GM18511 (cell line): Measurements from ENCODE around the gene SYNGR3.

Experiments used
- ATAC-seq: cut with Tn5 transposase; IDR thresholded peaks from one replicate; pipeline ENCODE4 v1.9.1; 2021; ENCODE audit warnings: mild to moderate bottlenecking, moderate library complexity; ENCODE audit not compliant: unreplicated experiment

SYNGR3 gene

GRCh38 chr16:1976216-1976520, 13.6 kb upstream of the SYNGR3 start:
- no peak for ATAC-seq

DNA sequence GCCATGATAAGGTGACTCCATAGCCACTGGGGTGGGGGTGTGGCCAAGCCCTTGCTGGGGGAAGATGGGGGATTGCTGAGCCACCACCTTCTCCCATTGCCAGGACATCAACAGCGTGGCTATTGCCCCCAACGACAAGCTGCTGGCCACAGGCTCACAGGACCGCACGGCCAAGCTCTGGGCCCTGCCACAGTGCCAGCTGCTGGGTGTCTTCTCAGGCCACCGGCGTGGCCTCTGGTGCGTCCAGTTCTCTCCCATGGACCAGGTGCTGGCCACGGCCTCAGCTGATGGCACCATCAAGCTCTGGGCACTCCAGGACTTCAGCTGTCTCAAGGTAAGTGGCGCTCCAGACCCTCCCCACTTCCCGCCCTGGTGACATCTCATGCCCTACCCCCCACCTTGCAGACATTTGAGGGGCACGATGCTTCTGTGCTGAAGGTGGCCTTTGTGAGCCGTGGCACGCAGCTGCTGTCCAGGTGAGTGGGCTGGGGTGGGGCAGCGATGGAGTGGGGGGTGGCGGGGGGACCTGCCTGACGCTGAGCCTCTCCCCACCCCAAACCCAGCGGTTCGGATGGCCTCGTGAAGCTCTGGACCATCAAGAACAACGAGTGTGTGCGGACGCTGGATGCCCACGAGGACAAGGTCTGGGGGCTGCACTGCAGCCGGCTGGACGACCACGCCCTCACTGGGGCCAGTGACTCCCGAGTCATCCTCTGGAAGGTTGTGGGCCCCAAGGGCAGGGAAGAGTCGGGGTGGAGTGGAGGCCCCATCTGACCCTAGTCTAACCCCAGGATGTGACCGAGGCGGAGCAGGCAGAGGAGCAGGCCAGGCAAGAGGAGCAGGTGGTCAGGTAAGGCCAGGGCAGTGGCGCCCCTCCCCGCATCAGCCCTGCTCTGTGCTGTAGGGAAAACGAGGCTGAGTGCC, 12.6 kb upstream of the SYNGR3 start:
- ATAC-seq = no peak

GRCh38 chr16:1977875-1978268, 11.9 kb upstream of the SYNGR3 start:
- no peak for ATAC-seq

GRCh38 chr16:1978476-1979120, 11.2 kb upstream of the SYNGR3 start:
- ATAC-seq = no peak

DNA sequence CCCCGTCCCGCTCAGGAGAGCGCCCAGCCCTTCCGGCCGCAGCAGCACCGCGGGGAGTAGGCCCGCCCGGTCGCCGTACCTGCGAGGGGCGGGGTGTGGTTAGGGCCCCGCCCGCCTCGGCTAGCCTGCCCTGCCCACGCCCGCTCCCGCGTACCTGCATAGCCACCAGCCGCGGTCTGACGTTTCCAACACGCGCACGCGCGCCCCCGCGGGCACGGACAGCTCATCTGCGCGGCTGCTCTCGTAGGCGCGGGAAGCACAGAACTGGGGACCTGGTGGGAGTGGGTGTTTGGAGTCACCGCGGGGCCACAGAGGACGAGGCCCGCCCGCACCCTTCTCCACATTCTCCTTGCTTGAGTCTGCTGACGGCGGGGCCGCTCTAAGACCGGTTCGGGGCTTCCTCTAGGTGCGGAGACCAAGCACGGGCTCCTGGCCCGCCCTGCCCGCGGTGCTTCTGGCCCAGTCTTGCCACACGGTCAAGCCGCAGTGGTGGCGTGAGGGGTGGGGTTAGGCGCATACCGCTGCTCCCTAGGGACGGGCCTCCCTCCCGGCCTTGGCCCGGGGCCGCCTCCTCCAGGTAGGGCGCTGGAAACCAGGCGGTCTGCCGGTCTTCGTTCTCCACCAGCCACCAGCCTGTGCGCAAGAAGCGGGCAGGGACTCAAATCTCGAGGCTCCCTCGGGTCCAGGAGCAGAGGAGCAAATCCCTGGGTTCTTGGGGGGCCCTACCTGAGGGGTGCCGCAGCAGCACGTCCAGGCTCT, 10.3 kb upstream of the SYNGR3 start:
- ATAC-seq = no peak

GRCh38 chr16:1980030-1980769, 9.6 kb upstream of the SYNGR3 start:
- ATAC-seq = no peak

DNA sequence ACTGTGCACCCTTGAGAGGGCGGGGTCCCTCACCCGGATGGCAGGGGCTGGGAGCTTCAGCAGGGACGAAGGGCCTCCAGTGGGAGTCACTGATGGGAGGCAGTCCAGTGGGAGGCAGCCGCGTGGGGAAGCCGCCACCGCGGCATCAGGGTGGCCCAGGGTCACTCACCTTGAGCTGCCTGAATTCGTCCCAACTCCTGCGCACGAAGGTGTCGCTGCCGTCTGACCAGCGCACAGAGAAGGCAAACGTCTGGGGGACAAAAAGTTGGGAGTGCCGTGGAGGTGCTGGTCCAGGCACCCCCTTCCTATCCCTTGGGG, 9.0 kb upstream of the SYNGR3 start:
- no peak for ATAC-seq

- no peak for ATAC-seq
Observed at GRCh38 chr16:1981398-1981836, 8.4 kb upstream of the SYNGR3 start, which contains the start of gene NOXO1. NOXO1 (minus strand) TSS chr16:1981469; CDS start chr16:1981179, 290 bp downstream.

- ATAC-seq = no peak
Observed at GRCh38 chr16:1982013-1982433, 7.7 kb upstream of the SYNGR3 start.

- no peak for ATAC-seq
Observed at GRCh38 chr16:1982991-1983543, 6.7 kb upstream of the SYNGR3 start.

DNA sequence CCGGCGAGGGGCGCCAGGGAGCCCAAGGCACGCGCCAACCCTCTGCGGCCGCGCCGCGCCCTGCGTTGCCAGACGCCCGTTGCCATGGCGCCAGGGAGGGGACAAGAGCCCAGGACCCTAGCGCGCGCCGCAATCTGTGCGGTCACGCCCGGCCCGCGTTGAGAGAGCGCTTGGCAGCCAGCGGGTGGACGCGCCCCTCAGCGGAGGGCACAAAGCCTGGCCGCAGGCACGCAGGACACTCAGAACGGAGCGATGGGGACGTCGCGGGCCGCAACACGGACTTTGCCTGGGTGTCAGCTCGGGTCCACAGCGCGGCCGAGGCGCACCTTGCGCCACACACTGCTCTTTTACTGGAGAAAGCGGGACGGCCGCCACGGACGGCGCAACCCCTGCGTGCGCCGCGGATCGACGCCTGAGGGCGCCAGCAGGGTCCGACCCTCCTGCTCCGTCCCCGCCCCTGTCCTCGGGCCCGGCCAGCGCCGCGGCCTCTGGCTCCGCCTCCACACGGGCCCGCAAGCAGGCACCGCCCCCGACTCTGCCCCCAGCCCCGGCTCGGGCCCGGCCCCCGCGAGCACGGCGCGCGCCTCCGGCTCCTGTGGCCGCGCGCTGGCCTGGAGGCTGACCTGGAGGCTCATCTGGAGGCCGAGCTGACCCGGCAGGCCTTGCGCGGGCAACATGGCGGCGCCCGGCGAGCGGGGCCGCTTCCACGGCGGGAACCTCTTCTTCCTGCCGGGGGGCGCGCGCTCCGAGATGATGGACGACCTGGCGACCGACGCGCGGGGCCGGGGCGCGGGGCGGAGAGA, 6.0 kb upstream of the SYNGR3 start, which contains the start of gene GFER:
Gene GFER, plus strand, starts transcription at position 650 of the 803 bp plus-strand sequence. Its CDS starts 26 bp downstream, at position 676.
- ATAC-seq = peak; percentile 80

- ATAC-seq = peak; percentile 9
Observed at GRCh38 chr16:1984347-1985225, 5.2 kb upstream of the SYNGR3 start.

- no peak for ATAC-seq
Observed at GRCh38 chr16:1985466-1986150, 4.2 kb upstream of the SYNGR3 start.

GRCh38 chr16:1987198-1987597, 2.6 kb upstream of the SYNGR3 start:
- ATAC-seq = no peak

DNA sequence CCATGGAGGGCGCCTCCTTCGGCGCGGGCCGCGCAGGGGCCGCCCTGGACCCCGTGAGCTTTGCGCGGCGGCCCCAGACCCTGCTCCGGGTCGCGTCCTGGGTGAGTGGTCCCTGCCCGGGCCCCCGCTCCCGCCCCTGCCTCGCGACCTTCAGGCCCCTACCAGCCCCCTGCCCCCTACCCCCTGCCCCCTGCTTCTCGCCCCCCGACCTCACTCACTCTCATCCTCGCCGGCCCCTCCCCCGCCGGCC, 256 bp downstream of the SYNGR3 start:
- no peak for ATAC-seq

DNA sequence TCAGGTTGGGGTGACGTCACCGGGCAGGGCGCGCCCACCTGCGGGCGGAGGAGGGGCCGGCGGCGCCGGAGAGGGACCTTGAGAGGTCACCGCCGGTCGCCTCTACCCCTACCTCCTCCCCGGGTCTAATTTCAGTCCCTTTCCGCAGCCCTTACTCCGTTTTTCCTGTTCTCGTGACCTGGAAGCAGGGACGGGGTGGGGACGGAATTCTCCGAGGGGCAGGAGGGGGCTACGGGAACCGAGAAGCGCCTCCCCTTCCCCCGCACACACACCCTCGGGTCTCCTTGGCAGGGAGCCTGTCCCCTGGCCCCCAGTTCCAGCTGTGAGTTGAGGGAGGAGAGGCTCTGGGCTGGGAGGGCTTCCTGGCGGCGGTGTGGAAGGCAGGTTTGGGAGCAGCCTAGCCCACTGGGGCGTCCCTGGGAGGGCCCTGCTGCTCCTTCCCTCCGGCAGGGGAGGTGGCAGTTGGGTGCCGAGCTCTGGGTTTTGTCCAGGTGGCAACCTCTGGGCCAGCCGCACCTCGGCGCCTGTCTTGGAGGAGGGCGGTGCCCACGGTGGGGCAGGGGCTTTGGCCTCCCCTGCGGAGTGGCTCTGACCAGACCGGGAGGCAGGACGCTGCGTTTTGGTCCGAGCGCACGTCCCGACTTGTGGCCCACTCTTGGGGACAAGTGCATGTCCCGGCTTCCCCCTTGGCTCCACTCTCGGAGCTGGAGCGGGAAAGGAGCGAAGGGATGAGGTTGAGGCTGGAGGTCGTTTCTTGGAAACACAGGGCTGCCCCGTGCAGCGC, 773 bp downstream of the SYNGR3 start:
- peak; percentile 10 for ATAC-seq

GRCh38 chr16:1991135-1991551, 1.4 kb downstream of the SYNGR3 start:
- peak; percentile 49 for ATAC-seq

- no peak for ATAC-seq
Observed at GRCh38 chr16:1991588-1991947, 1.8 kb downstream of the SYNGR3 start.
